Superior temporal gyrus (tissue), 1 donor: ENCODE measurements around the gene LARGE1.
A peak's percentile ranks its signal among the peaks of the same experiment; 100 is the strongest.

Experiments used
- DNase-seq: peaks from one replicate; pipeline ENCODE4 v3.0.0-alpha.2; 2016; ENCODE audit errors: extremely low spot score

The LARGE1 gene

DNA sequence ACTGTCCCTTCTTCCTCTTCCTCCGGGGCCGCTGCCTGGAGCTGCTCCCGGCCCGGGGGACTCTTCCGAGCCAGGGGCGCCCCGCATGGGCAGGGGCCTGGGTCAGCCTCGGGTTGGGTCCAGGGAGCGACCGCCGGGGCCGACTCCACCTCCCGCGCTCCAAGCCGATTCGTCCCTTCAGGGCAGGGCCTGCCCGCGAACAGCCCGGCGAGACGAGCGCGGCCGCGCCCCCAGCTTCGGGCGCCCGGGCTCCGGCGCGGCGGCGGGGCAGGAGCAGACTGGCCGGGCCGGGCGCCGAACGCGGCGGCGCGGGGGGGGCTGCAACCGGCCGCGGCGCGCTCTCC, at the start of gene LARGE1:
LARGE1 (minus strand) TSS at position 280 of the 344 bp plus-strand sequence.
- no peak for DNase-seq

DNA sequence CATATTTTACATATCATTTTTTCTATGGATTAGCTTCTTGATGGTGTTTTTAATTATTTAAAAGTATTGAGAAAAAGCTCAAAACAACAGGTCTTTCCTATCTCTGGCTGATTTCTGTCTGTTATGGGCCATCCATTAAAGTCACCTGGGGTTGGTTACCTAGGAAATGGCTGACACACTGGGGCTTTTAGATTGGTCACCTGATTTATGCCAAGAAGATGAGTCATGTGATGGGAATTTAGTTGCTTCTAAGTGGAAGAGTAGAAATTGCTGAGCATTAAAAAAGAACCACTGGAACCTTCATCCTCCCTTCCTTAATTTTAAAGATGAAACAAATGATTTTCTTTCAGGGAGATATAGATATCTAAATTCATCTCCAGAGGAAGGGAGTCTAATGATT, 48.8 kb upstream of the LARGE1 start:
- no peak for DNase-seq

DNA sequence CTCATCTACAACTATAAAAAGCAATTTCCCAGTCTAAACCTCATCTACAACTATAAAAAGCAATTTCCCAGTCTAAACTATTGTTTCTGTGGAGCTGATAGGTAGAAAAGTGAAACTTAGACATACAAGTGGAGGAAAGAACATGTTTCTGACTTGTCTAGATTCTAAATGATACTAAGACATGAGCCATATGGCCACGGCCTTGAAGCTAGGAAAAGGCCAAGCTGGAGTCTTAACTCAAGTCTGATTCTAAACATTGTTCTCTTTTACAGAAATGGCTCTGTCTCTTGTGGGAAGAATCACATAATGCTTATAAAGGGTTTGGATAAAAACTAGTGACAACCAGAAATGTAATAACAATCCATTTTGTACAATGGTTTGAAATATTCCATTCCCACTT, 43.8 kb upstream of the LARGE1 start:
- no peak for DNase-seq

DNA sequence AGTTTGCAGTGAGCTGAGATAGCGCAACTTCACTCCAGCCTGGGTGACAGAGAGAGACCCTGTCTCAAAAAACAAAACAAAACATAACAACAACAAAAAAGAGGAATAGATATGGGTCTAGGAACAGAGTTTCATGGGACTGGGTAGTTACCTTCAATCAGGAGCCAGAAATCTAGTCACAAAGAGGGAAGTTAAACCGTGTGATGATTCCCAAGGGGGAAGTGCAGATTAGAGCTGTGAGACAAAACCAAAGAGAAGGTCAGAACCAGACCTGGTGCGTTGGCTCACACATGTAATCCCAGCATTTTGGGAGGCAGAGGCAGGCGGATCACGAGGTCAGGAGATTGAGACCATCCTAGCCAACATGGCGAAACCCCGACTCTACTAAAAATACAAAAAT, 42.1 kb upstream of the LARGE1 start:
- DNase-seq: no peak

DNA sequence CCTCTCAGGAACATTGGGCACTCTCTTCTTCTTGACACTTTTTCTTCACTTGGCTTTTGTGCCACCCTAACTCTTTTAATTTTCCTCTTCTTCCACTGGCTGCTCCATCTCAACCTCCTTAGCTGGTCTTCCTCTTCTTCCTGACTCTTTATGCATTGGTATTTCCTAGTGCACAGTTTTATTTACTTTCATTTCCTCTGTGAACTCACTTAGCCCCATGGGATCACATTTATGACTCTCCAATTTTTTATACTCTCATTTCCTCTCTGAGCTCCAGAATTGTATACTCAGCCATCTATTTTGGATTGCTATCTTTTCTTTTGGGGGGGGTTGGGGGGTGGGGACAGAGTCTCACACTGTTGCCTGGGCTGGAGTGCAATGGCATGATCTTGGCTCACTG, 38.5 kb upstream of the LARGE1 start:
- no peak for DNase-seq

DNA sequence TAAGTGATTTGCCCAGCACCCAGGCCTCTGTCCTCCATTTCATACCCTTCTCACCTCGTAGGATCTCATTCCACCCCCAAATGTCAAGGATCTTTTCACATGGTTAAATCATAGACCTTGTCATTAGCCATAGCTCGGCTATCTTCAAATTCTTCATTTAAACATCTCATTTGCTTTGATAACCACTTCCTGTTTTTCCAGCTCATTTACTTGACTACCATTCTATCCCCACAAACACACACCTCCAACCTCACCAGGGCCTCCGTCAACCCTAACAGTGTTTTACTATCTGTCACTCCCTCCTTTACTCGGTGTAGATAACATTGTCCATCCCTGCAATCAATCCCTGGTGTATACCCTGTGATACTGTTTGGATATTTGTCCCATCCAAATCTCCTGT, 36.8 kb upstream of the LARGE1 start:
- no peak for DNase-seq

DNA sequence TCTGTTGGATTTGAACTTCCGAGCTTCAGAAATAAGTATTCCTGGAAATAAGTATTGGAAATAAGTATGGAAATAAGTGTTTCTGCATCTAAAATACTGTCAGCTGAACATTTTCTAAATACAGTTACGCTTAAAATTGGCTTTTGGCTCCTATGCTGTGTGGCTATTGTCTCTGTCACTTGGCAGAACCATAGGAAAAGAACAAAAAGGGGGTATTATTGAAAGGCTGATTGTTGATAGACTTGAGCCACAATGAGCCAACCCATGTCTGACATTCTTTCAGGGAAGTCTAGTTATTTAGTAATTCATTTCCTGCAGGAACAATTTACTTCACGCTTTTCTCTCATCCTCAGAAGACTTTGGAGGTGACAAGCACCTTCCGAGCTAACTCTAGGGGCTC, 32.5 kb upstream of the LARGE1 start:
- DNase-seq: peak; percentile 63

DNA sequence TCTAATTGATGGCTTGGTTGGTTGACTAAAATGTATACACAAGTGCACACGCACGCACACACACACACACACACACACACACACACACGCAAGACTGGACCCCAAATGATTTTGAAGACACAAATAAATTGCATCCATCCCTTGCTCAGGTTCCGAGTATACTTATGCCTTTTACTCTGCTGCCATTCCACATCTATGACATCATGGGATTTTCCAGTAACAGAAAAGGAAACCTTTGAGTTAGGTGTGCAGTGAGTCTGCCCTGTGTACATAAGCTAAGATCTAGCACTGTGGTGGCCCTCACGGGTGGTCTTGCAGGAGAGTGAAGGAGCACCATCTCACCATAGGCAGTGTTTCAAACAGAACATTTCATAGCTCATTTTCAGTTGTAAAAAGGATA, 20.5 kb upstream of the LARGE1 start:
- no peak for DNase-seq

DNA sequence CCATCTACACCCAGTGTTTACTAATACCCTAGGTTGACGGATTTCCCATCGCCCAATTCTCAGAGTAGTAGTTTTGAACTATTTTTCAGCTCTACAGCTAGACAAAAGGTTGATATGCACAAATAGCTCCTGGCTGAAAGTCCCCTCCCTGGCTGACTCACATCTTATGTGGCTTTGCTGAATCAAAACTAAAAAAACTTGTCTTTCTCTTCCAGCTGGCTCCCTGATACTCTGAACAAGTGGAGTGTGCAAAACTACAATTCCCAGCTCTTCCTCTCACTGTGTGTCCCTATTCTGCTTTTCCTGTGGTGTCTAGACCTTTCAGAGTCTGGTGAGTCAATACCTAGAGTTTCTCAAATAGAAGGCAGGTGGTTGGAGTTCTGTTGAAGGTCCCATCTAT, 12.7 kb upstream of the LARGE1 start:
- DNase-seq: no peak

DNA sequence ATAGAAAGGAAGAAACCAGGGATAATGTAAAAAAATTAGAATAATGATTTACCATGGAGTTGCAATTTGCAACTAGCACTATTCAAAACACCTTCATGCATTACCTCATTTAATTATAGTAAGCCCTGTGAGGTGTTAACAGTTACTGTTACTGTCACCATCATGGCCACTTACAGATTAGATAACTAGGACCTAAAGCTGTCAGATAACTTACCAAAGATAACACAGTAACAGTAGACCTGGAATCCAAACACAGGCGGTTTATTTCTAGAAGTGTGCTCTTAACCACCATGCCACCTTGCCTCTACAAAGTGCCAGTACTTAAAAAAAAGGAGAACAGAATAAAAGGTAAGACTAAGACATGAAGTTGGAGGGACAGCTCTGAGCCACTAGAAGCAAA, 11.1 kb upstream of the LARGE1 start:
- DNase-seq: no peak

DNA sequence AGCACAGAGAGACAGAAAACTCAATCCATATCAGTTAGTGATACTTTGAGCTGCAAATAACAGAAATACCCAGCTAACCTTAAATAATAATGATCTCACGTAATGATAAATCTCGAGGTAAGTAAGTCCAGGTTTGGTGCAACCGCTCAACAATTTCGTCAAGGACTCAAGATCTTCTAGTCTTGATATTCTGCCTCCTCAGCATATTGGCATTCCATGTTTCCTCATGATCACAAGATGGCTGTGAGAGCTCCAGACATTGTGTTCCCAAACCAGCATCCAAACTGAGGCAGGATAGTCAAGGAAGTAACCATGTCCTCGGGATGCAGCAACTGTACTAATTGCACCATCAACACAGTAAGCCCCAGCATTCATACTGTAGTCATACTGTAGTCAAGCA, 7.5 kb upstream of the LARGE1 start:
- DNase-seq: no peak

DNA sequence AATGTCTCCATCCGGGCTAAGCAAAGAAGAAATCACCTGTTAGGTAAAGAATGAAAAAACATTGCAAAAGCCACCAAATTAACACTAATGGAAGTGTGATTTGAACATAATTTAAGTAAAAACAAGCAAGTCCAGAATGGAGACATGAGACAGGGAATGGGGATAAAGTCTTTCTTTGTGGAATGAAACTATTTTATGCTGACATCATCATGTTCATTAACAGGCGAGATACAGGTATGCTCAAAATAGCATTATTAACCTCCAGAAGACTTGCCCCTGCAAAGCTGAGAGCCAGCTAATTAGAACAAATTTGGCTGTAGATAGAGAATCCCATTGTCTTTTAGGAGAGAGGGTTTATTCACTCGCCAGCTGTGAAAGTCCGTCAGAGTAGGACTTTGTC, 4.9 kb upstream of the LARGE1 start:
- DNase-seq: no peak

DNA sequence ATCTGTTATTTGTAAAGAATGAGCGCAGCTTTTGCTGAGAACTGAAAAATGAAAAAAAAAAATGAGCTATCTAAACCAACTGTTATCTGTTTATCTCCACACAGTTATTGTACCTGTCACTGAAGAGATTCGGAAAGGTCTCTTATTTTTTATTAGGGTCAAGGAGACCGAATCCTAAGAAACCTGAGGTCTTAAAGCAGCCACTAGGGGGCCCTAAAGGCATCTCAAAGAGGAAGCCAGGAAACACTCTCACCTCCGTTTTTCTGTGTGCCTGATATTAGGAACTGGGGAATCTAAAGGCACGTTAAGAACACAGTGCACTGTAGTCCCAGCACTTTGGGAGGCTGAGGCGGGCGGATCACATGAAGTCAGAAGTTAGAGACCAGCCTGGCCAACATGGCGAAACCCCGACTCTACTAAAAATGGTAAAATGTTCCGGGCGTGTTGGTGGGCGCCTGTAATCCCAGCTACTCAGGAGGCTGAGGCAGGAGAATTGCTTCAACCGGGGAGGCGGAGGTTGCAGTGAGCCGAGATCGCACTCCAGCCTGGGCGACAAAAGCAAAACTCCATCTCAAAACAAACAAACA, 3.5 kb upstream of the LARGE1 start:
- peak; percentile 95 for DNase-seq

DNA sequence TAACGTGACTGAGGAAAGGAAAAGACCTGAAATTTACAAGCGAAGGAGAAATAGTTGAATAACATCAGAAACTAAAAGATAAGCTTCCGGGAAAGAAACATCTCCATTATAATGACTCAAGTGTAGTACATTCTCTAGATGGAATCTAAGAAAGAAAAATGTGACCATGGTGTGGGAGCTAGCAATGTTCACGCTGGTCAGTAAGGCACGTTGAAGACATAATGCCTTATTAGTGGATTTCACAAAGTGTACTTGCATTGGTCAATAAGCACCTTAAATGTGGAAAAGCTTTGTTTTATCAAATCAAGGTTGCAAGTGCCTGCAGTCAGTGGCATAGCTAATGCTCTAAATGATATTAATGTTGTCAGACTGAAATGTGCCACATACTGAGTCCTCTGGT, 2.8 kb upstream of the LARGE1 start:
- peak; percentile 64 for DNase-seq

DNA sequence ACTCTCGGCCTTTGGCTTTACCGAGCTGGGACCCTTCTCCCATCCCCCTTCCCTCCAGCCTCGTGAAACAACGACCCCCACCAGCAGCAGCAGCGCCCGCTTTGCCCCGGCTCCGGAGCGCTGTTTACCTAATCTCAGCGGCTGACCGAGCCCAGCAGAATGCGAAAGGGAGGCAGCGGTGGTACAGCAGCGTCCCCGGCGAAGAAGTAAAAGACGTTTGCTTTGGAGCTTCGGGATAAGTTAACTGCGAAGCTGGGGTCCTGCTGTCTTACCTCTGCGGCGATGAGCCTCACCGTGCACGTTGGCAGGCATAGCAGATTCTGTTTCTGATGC, 2.0 kb upstream of the LARGE1 start:
- DNase-seq: peak; percentile 53

DNA sequence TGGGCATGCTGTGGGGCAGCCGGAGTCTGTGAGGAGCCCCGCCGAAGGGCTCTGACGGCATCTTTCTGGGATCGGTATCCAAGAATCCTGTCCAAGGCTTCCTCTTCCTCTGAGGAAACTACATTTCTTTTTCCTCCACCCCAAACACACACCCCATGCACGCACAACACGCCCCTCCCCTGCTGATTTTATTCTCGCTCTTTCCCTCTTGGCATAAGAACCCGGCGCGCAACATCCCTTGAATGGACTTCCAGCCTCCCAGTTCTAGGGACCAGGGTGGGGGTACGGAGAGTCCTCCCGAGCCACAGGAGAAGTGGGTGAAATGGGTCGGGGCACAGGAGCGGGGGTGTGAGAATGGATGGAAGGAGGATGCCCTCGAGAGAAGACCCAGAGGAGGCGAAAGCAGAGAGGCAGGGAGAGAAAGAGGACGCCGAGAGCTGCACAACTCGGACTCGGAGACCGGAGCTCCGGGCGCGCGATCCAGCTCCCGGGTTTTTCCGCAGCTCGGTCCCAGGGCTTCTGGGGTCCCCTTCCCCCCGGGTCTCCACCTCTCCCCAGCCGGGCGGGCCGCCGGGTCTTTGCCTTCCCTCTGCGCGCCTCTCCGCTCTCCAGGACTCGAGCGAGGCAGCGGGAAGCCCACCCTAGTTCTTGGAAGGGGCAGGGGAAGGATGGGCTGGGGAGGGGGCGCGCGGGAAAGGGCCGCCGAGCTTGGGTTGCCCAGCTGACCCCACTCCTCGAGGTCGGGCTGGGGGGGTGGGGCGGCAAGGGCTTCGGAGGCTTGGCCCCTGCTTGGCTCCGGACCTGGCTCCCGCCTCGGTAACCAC, 1.5 kb upstream of the LARGE1 start:
- peak; percentile 61 for DNase-seq

DNA sequence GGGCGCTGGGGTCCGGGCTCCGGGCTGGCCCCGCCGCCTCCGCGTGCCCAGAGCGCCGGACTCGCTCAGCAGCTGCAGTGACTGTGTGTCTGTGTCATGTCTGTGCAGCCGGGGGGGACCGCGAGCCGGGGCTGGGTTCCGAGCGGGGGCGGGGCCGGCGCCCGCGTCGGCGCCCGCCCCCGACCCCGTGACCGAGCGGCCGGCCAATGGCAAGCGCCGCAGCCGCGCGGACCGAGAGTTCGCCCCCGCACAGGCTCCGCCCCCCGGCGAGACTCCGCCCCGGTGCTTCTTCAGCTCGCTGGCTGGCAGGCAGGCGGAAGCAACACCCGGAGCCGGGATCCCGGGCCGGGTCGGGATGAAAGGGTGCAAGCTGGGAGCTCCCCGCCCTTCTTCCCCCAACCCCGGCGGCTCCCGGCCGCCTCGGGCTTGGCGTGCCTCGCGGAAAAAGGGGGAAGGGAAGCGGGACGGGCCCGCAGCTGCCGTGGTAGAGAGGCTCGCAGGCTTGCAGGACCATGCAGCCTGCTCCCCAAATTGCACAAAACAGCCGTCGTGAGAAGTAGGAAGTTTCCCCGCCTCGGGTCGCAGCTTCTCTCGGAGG, 750 bp upstream of the LARGE1 start:
- DNase-seq: peak; percentile 96

DNA sequence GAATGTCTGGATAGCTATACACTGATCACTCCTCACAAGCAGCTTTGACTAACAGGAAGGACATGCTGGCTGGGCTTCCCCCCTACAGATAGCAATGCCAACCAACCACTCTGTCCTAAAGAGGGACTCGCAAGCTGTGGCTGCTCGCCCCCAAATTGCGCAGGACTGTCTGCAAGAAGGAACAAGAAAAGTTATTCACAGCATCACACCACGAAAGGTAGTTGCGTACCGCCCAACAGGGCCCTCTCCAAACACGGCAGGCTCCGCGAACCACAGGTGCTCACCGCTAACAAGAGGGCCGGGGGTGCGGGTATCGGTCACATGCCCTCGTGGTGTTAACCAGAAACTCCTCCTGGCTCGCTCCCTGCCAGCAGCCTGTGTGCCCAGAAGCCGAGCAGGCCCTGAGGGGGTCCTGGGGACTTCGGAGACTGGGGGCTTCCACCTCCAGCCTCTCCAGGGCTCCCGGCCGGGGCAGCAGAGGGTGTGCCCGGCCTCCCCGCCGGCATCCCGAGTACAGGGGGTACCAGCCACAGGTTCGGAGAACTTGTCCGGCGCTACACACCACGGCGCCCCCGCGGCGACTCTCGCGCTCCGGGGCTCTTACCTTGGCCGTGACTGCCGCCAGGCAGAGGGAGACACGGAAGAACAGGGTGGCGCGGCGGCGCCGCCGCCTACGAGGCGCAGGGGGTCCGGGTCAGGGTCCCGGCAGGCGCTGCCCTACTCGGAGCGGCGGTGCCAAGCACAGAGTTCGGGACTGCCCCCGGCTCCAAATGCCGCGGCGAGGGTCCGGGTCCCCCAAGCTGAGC, 682 bp downstream of the LARGE1 start:
- peak; percentile 46 for DNase-seq

DNA sequence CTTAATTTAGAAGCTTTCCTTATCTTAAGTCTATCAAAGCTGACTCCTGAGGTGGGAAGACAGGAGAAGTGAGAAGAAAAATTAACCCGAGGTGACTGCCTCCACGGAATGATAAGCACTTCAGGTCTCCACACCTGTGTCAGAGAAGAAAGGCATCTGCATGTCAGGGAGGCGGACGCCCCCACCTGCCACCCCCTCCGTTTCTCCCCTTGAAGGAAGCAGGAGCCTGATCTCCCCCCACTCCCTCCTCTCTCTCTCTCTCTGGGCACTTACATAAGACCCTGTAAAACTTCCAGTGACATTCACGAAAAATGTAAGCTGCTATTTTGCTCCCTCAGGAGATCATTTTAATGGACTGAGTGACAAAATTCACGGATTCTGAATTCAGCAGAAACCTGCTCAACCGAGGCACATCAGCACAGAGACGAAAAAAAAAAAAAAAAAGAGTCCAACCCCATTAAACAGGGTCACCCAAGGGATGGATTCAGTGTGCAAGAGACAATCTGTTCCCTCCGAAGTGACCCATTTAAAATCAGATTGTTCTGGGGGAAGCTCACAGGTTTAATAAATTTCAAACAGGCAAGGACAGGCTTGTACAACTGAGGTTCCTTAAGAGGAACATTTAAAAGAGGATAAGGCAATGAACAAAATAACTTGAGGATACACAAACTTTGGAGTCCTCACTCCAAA, 1.5 kb downstream of the LARGE1 start:
- DNase-seq: no peak

DNA sequence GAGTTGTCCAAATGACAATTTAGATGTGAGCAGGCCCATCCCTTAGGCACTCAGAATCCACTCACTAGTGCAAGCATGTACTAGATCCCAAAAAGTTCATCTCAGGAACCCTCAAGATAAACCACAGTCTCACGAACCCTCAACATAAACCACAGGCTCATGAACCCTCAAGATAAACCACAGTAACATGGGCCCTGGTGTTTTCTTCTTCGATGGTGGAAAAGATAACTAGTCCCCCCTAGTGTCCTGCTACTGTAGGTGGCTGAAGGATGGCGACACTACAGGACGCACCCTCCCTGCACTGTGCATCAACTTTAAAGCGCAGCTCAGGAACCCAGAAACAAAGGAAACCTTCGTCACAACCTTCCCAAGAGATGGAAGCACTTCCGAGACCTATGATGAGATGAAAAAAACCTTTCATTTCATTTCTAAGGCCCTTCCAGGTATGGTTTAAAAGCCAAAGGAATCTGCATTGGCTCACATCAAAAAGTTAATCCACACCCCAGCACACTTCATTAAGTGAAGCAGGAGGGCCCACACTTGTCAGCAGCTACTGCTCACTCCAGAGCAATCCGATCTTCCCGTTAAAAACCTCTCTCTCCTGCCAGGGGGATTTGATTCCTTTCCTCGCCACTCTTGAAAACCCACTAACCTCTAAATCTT, 2.4 kb downstream of the LARGE1 start:
- DNase-seq: peak; percentile 44

DNA sequence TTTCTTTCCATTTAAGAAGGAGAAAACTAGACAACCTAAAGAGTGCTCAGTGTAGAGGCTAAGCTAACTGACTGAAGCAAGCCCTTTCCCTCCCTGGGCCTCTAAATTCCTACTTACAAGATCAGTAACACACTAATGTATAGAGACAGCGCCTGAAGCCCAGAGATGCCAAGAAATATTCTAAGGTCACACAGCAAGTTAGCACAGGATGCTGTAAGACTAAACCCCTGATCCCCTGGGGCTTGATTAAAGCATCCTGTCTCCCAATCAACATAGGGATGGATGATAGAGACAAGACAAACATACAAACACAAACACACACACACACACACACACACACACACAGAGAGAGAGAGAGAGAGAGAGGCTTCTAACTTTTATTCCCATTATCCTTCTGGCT, 5.6 kb downstream of the LARGE1 start:
- no peak for DNase-seq

DNA sequence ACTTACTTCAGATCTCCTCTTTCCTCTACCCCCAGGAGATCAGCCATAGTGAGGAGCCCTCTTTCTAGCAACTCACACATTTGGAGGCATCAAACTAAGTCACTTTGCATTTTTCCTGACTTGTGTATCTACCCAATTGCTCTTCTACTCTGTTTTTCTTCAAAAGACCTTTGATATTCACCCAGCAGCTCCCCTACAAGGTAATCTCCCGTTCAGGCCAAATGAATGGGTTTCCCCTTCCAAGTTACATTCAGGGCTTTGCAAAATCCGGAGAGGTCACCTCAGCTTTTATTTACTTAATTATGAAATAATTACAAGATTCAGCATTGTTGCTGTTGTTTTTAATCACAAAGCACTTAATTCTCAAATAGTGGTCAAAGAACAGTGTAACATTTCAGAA, 6.1 kb downstream of the LARGE1 start:
- DNase-seq: no peak
